T-helper 1 cell treated with Interleukin-12 subunit alpha and Interleukin-12 subunit beta and Interleukin-4 antibody, amounts not matched to agents 30 μg/mL and 1 μg/mL, for 36 hours (primary cell): ENCODE data around the gene TLX1.
A peak's percentile ranks its signal among the peaks of the same experiment; 100 is the strongest.

Source experiments
- H3K27ac Mint-ChIP-seq: one replicate; pipeline ENCODE4 v1.8.0; 2021; ENCODE audit warnings: mild to moderate bottlenecking, mixed read lengths
- H3K27me3 Mint-ChIP-seq: one replicate; pipeline ENCODE4 v1.8.0; 2021; ENCODE audit warnings: low read depth, mixed read lengths
- H3K36me3 Mint-ChIP-seq: one replicate; pipeline ENCODE4 v1.8.0; 2021; ENCODE audit warnings: low read depth, mixed read lengths
- H3K4me1 Mint-ChIP-seq: one replicate; pipeline ENCODE4 v1.8.0; 2021; ENCODE audit warnings: low read depth, mixed read lengths
- H3K4me3 Mint-ChIP-seq: one replicate; pipeline ENCODE4 v1.8.0; 2021; ENCODE audit warnings: mild to moderate bottlenecking, moderate library complexity, mixed read lengths
- H3K9me3 Mint-ChIP-seq: one replicate; pipeline ENCODE4 v1.8.0; 2021; ENCODE audit warnings: mixed read lengths

TLX1 gene

GRCh38 chr10:101135141-101136006, 4.3 kb downstream of the TLX1 start:
- Mint-ChIP-seq H3K36me3 (no peaks in the 10 kb centered on the region), H3K4me1 (peaks cover 13% of the 10 kb centered on the region), H3K27ac (peak overlapping the region; percentile 75), H3K4me3 (no peak overlapping the region), H3K27me3 (peaks cover 89% of the 10 kb centered on the region), H3K9me3 (no peaks in the 10 kb centered on the region)

DNA sequence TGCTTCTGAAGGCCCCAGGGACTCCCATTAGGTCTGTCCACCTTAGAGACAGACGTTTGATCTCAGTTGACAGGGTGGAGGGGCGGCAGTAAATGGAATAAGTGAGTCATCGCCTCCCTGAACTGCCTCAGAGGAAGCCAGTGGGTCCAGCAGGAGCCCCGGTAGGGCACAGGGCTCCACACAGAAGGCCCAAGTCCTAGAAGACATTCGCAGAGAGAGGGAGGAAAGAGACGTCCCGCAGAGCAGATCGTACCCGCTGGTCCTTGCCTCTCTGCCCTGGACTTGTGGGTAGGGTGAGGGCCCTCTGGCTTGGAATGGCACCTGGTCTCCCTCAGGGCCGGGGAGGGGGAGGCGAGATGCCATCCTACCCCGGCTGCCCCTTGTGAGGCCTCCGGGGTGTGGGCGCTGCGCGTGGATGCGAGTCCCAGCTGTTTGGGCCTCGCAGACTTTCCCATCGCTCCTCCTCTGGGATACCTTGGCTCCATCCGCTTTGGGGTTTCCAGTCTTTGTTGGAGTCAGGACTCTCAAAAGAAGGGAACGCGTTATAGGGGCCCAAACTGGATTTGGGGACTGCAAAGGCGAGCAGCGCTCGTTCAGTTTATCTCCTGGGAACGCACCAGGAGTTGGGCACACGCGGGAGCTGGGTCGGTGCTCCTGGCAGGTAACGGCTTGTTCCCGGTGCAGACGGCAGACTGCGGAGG, 5.1 kb downstream of the TLX1 start:
- H3K36me3 Mint-ChIP-seq: no peaks in the 10 kb centered on the region
- no peak overlapping the region for H3K4me3 Mint-ChIP-seq
- H3K27me3 Mint-ChIP-seq: peaks cover 89% of the 10 kb centered on the region
- H3K4me1 Mint-ChIP-seq: peaks cover 13% of the 10 kb centered on the region
- no peaks in the 10 kb centered on the region for H3K9me3 Mint-ChIP-seq
- no peak overlapping the region for H3K27ac Mint-ChIP-seq

DNA sequence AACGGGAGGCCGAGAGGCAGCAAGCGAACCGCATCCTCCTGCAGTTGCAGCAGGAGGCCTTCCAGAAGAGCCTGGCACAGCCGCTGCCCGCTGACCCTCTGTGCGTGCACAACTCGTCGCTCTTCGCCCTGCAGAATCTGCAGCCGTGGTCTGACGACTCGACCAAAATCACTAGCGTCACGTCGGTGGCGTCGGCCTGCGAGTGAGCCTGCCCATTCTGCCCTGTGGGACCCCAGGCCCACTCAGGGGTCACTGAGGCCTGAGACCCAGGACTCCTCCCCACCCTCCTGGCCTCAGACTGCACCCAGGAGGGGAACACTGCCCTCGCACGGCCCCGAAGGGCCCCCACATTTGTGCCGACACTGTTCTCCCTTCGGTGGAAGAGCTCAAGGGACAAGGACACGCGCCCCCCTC, 5.6 kb downstream of the TLX1 start:
- H3K4me1 Mint-ChIP-seq: peaks cover 13% of the 10 kb centered on the region
- no peak overlapping the region for H3K4me3 Mint-ChIP-seq
- H3K27ac Mint-ChIP-seq: no peak overlapping the region
- H3K36me3 Mint-ChIP-seq: no peaks in the 10 kb centered on the region
- H3K9me3 Mint-ChIP-seq: no peaks in the 10 kb centered on the region
- peaks cover 93% of the 10 kb centered on the region for H3K27me3 Mint-ChIP-seq

DNA sequence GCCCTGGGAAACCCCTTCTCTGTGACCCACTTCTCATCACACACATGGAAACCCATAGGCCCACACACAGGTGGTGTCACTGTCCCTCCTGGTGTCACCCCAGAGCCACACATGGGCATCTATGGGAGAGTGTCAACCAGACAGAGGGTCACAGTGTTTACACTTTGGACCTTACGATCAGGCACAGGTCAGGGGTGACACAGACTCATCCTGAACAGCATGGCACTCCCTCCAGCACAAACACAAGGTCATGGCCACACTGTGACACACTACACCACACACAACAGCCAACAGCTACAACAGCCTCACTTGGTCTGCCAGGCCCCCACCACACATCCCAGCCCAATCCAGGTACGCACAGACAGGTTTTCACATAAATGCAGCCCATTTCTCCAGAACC, 6.2 kb downstream of the TLX1 start:
- Mint-ChIP-seq H3K4me1 (peaks cover 14% of the 10 kb centered on the region), H3K36me3 (no peaks in the 10 kb centered on the region), H3K4me3 (no peak overlapping the region), H3K27me3 (peaks cover 93% of the 10 kb centered on the region), H3K9me3 (no peaks in the 10 kb centered on the region), H3K27ac (no peak overlapping the region)

GRCh38 chr10:101138788-101139420, 7.8 kb downstream of the TLX1 start:
- Mint-ChIP-seq H3K9me3 (no peaks in the 10 kb centered on the region), H3K4me1 (peaks cover 10% of the 10 kb centered on the region), H3K27me3 (peaks cover 92% of the 10 kb centered on the region), H3K36me3 (no peaks in the 10 kb centered on the region), H3K27ac (no peak overlapping the region), H3K4me3 (no peak overlapping the region)

GRCh38 chr10:101139421-101139911, 8.4 kb downstream of the TLX1 start:
- Mint-ChIP-seq H3K9me3 (no peaks in the 10 kb centered on the region), H3K4me3 (no peak overlapping the region), H3K27ac (no peak overlapping the region)

GRCh38 chr10:101140084-101140949, 9.2 kb downstream of the TLX1 start:
- H3K36me3 Mint-ChIP-seq: no peaks in the 10 kb centered on the region
- H3K4me3 Mint-ChIP-seq: no peak overlapping the region
- no peaks in the 10 kb centered on the region for H3K9me3 Mint-ChIP-seq
- H3K27me3 Mint-ChIP-seq: peaks cover 94% of the 10 kb centered on the region
- peaks cover 7% of the 10 kb centered on the region for H3K4me1 Mint-ChIP-seq
- H3K27ac Mint-ChIP-seq: no peak overlapping the region

More at GRCh38 chr10:101139421-101139911, 8.4 kb downstream of the TLX1 start:
- no peaks in the 10 kb centered on the region for H3K36me3 Mint-ChIP-seq
- H3K4me1 Mint-ChIP-seq: peaks cover 8% of the 10 kb centered on the region
- peaks cover 94% of the 10 kb centered on the region for H3K27me3 Mint-ChIP-seq

GRCh38 chr10:101140950-101141615, 10.0 kb downstream of the TLX1 start:
- H3K27ac Mint-ChIP-seq: no peak overlapping the region
- H3K9me3 Mint-ChIP-seq: no peaks in the 10 kb centered on the region
- H3K4me1 Mint-ChIP-seq: peaks cover 5% of the 10 kb centered on the region
- no peaks in the 10 kb centered on the region for H3K36me3 Mint-ChIP-seq
- H3K27me3 Mint-ChIP-seq: peaks cover 94% of the 10 kb centered on the region
- no peak overlapping the region for H3K4me3 Mint-ChIP-seq

- no peak overlapping the region for H3K4me3 Mint-ChIP-seq
- H3K27me3 Mint-ChIP-seq: peaks cover 92% of the 10 kb centered on the region
- H3K9me3 Mint-ChIP-seq: no peaks in the 10 kb centered on the region
- H3K36me3 Mint-ChIP-seq: no peaks in the 10 kb centered on the region
- H3K27ac Mint-ChIP-seq: no peak overlapping the region
- H3K4me1 Mint-ChIP-seq: peaks cover 5% of the 10 kb centered on the region
Observed at GRCh38 chr10:101141616-101142532, 10.8 kb downstream of the TLX1 start.

DNA sequence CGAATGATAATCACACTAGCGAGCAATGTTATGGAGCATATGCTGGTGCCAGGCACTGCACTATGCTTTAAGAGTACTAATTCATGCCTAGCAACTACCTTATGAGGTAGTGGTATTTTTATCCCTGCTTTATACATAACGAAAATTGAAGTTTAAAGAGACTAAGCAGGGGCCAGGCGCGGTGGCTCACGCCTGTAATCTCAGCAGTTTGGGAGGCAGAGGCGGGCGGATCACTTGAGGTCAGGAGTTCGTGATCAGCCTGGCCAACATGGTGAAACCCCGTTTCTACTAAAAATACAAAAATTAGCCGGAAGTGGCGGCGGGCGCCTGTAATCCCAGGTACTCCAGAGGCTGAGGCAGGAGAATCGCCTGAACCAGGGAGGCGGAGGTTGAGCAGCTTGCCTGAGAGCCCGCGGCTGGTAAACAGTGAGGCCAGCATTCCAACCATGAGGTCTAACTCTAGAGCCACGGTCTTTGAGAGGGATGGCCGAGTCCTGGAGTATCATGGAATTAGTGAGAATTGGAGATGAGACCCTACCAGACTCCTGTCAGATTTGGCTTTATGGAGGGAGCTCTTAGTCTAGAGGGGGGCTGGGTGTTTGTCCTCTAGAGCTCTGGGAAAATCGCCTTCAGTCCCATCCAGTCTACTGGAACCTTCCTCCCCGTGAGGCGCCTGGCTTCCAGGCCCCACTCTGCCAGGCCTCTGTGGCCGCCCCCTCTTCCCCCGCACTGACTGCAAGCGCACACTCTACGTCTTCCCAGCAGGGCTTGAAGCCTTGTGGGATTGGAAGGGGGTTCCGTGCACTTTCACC, 11.6 kb downstream of the TLX1 start:
- Mint-ChIP-seq H3K4me1 (peaks cover 5% of the 10 kb centered on the region), H3K27ac (no peak overlapping the region), H3K36me3 (no peaks in the 10 kb centered on the region), H3K4me3 (no peak overlapping the region), H3K27me3 (peaks cover 92% of the 10 kb centered on the region), H3K9me3 (no peaks in the 10 kb centered on the region)

GRCh38 chr10:101143345-101143630, 12.2 kb downstream of the TLX1 start:
- Mint-ChIP-seq H3K27ac (no peak overlapping the region), H3K36me3 (no peaks in the 10 kb centered on the region), H3K27me3 (peaks cover 91% of the 10 kb centered on the region), H3K4me1 (peaks cover 2% of the 10 kb centered on the region), H3K4me3 (no peak overlapping the region), H3K9me3 (no peaks in the 10 kb centered on the region)

- Mint-ChIP-seq H3K9me3 (no peaks in the 10 kb centered on the region), H3K27ac (no peak overlapping the region), H3K4me3 (no peak overlapping the region), H3K36me3 (no peaks in the 10 kb centered on the region), H3K27me3 (peaks cover 90% of the 10 kb centered on the region), H3K4me1 (peaks cover 1% of the 10 kb centered on the region)
Observed at GRCh38 chr10:101144053-101144452, 13.0 kb downstream of the TLX1 start.
